Immature natural killer cell (primary cell): ENCODE results near the gene FAM131B. TPM values are rescaled to one million over a fixed set of nuclear protein-coding genes. Genes with fewer than 3 reads are reported as not detected.
A peak's percentile ranks its signal among the peaks of the same experiment; 100 is the strongest.
"Not testable (repeated sequence)": the region's sequence is repeated elsewhere in the genome, so short reads cannot be mapped to it uniquely, and the experiment has no call there.

Experiments used
- DNase-seq, 3 donors: peaks; one replicate each; pipeline ENCODE4 v3.0.0; 2022; ENCODE audit warnings: mixed read lengths in 1 of 3
- H3K27ac Mint-ChIP-seq, 6 donors: one replicate each; pipeline ENCODE4 v1.8.0; 2020; ENCODE audit warnings: mixed read lengths in 6 of 6, mild to moderate bottlenecking in 5 of 6, inconsistent platforms in 4 of 6, moderate library complexity in 3 of 6
- H3K27me3 Mint-ChIP-seq, 3 donors: one replicate each; pipeline ENCODE4 v1.8.0; 2020 to 2021; ENCODE audit warnings: low read depth in 3 of 3, mild to moderate bottlenecking in 3 of 3, mixed read lengths in 3 of 3, moderate library complexity in 3 of 3, inconsistent platforms in 1 of 3
- H3K36me3 Mint-ChIP-seq, 3 donors: one replicate each; pipeline ENCODE4 v1.8.0; 2020; ENCODE audit warnings: mixed read lengths in 3 of 3, inconsistent platforms in 2 of 3, mild to moderate bottlenecking in 2 of 3
- H3K4me1 Mint-ChIP-seq, 2 donors: one replicate each; pipeline ENCODE4 v1.8.0; 2020; ENCODE audit warnings: inconsistent platforms in 2 of 2, mild to moderate bottlenecking in 2 of 2, mixed read lengths in 2 of 2, moderate library complexity in 1 of 2
- H3K4me3 Mint-ChIP-seq, 5 donors: one replicate each; pipeline ENCODE4 v1.8.0; 2020; ENCODE audit warnings: mild to moderate bottlenecking in 5 of 5, mixed read lengths in 5 of 5, inconsistent platforms in 3 of 5, moderate library complexity in 3 of 5
- H3K9me3 Mint-ChIP-seq, 6 donors: one replicate each; pipeline ENCODE4 v1.8.0; 2020; ENCODE audit warnings: mild to moderate bottlenecking in 6 of 6, mixed read lengths in 6 of 6, inconsistent platforms in 4 of 6, moderate library complexity in 3 of 6
- polyA plus RNA-seq, 3 donors: library from polyadenylated mRNA; unstranded; fragments of 300-500 nt; fragmentation: Illumina TruSeq; gene quantifications; one replicate each; pipeline ENCODE4 v1.2.3, GENCODE V29; 2021

Gene FAM131B
- polyA plus RNA-seq: 1 to 10 TPM; 1.2 to 2.3 (median 1.9) TPM

GRCh38 chr7:143362131-143363015 is at the start of gene FAM131B:
TSS of gene FAM131B (minus strand) at chr7:143362713. CDS start at chr7:143362603, 110 bp downstream.
- peaks cover 0 to 7% (median 0%) of the 10 kb centered on the region in 3 donors for H3K36me3 Mint-ChIP-seq
- H3K4me1 Mint-ChIP-seq: peaks cover 13 to 17% of the 10 kb centered on the region in 2 donors
- no peaks in the 10 kb centered on the region for H3K9me3 Mint-ChIP-seq
- peak within 1 kb of the TSS in 2 of 6 donors; percentile 18 to 76 for H3K27ac Mint-ChIP-seq
- peak in 2 of 3 donors; percentile 38 to 45 for DNase-seq
- peak within 1 kb of the TSS; percentile 81 to 89 (median 83) for H3K4me3 Mint-ChIP-seq
- peaks cover 4 to 27% (median 16%) of the 10 kb centered on the region in 3 donors for H3K27me3 Mint-ChIP-seq

- no peak overlapping the region for H3K27ac Mint-ChIP-seq
- H3K4me1 Mint-ChIP-seq: peaks cover 29 to 30% of the 10 kb centered on the region in 2 donors
- H3K36me3 Mint-ChIP-seq: peaks cover 0 to 6% (median 0%) of the 10 kb centered on the region in 3 donors
- H3K4me3 Mint-ChIP-seq: no peak overlapping the region
- peaks cover 19 to 37% (median 24%) of the 10 kb centered on the region in 3 donors for H3K27me3 Mint-ChIP-seq
- no peaks in the 10 kb centered on the region for H3K9me3 Mint-ChIP-seq
- no peak for DNase-seq
Measured at GRCh38 chr7:143411976-143412708, 49.6 kb upstream of the FAM131B start.

GRCh38 chr7:143410521-143411004 is 48.0 kb upstream of the FAM131B start:
- DNase-seq: no peak
- H3K36me3 Mint-ChIP-seq: peaks cover 0 to 6% (median 0%) of the 10 kb centered on the region in 3 donors
- H3K4me1 Mint-ChIP-seq: peaks cover 33 to 38% of the 10 kb centered on the region in 2 donors
- peaks cover 24 to 35% (median 34%) of the 10 kb centered on the region in 3 donors for H3K27me3 Mint-ChIP-seq
- peak overlapping the region in 1 of 5 donors; percentile 8 for H3K4me3 Mint-ChIP-seq
- H3K9me3 Mint-ChIP-seq: no peaks in the 10 kb centered on the region
- no peak overlapping the region for H3K27ac Mint-ChIP-seq

GRCh38 chr7:143408686-143409561 is 46.4 kb upstream of the FAM131B start, which contains the start of gene EPHA1:
TSS of gene EPHA1 (minus strand) at chr7:143408856. CDS start at chr7:143408805, 51 bp downstream.
- DNase-seq: peak in 1 of 3 donors; percentile 12
- Mint-ChIP-seq H3K27ac (peak within 1 kb of the TSS in 5 of 6 donors; percentile 67 to 88 (median 75)), H3K4me3 (peak within 1 kb of the TSS; percentile 74 to 92 (median 77)), H3K9me3 (no peaks in the 10 kb centered on the region), H3K27me3 (peaks cover 20 to 33% (median 30%) of the 10 kb centered on the region in 3 donors), H3K4me1 (peaks cover 33 to 38% of the 10 kb centered on the region in 2 donors), H3K36me3 (no peaks in the 10 kb centered on the region)

- Mint-ChIP-seq H3K27ac (peak overlapping the region in 1 of 6 donors; percentile 12), H3K4me3 (peak overlapping the region; percentile 74 to 92 (median 77)), H3K27me3 (peaks cover 20 to 33% (median 29%) of the 10 kb centered on the region in 3 donors), H3K9me3 (no peaks in the 10 kb centered on the region), H3K4me1 (peaks cover 33 to 38% of the 10 kb centered on the region in 2 donors), H3K36me3 (no peaks in the 10 kb centered on the region)
- no peak for DNase-seq
Measured at GRCh38 chr7:143408252-143408685, 45.8 kb upstream of the FAM131B start.

- H3K9me3 Mint-ChIP-seq: no peaks in the 10 kb centered on the region
- peaks cover 20 to 33% (median 25%) of the 10 kb centered on the region in 3 donors for H3K27me3 Mint-ChIP-seq
- peak overlapping the region; percentile 74 to 92 (median 77) for H3K4me3 Mint-ChIP-seq
- no peaks in the 10 kb centered on the region for H3K36me3 Mint-ChIP-seq
- H3K4me1 Mint-ChIP-seq: peaks cover 33 to 38% of the 10 kb centered on the region in 2 donors
- DNase-seq: peak; percentile 64 to 72 (median 72)
- peak overlapping the region in 5 of 6 donors; percentile 67 to 88 (median 75) for H3K27ac Mint-ChIP-seq
Measured at GRCh38 chr7:143407287-143408251, 45.1 kb upstream of the FAM131B start.

- Mint-ChIP-seq H3K27me3 (peaks cover 20 to 33% (median 20%) of the 10 kb centered on the region in 3 donors), H3K9me3 (no peaks in the 10 kb centered on the region), H3K27ac (peak overlapping the region in 4 of 6 donors; percentile 38 to 85 (median 56)), H3K36me3 (no peaks in the 10 kb centered on the region), H3K4me3 (no peak overlapping the region), H3K4me1 (peaks cover 33 to 38% of the 10 kb centered on the region in 2 donors)
- no peak for DNase-seq
Measured at GRCh38 chr7:143406002-143406357, 43.5 kb upstream of the FAM131B start.

- peak overlapping the region in 2 of 6 donors; percentile 38 to 85 for H3K27ac Mint-ChIP-seq
- peaks cover 18 to 32% (median 20%) of the 10 kb centered on the region in 3 donors for H3K27me3 Mint-ChIP-seq
- H3K4me1 Mint-ChIP-seq: peaks cover 32 to 38% of the 10 kb centered on the region in 2 donors
Measured at GRCh38 chr7:143405173-143406001, 42.9 kb upstream of the FAM131B start.

GRCh38 chr7:143402233-143402632 is 39.7 kb upstream of the FAM131B start:
- H3K27me3 Mint-ChIP-seq: peaks cover 0 to 15% (median 7%) of the 10 kb centered on the region in 3 donors
- not testable (repeated sequence) for H3K4me3 Mint-ChIP-seq, H3K9me3 Mint-ChIP-seq, H3K27ac Mint-ChIP-seq, H3K36me3 Mint-ChIP-seq, DNase-seq
- H3K4me1 Mint-ChIP-seq: peaks cover 4 to 10% of the 10 kb centered on the region in 2 donors

More at GRCh38 chr7:143405173-143406001, 42.9 kb upstream of the FAM131B start:
- no peak overlapping the region for H3K4me3 Mint-ChIP-seq
- H3K36me3 Mint-ChIP-seq: no peaks in the 10 kb centered on the region
- no peaks in the 10 kb centered on the region for H3K9me3 Mint-ChIP-seq
- no peak for DNase-seq

- no peaks in the 10 kb centered on the region for H3K9me3 Mint-ChIP-seq
- peaks cover 0 to 9% (median 7%) of the 10 kb centered on the region in 3 donors for H3K27me3 Mint-ChIP-seq
- no peak overlapping the region for H3K27ac Mint-ChIP-seq
- H3K4me1 Mint-ChIP-seq: peaks cover 0 to under 1% of the 10 kb centered on the region in 2 donors
- no peak for DNase-seq
- H3K4me3 Mint-ChIP-seq: no peak overlapping the region
- no peaks in the 10 kb centered on the region for H3K36me3 Mint-ChIP-seq
Measured at GRCh38 chr7:143401265-143401664, 38.8 kb upstream of the FAM131B start.

GRCh38 chr7:143399642-143400041 is 37.1 kb upstream of the FAM131B start:
- Mint-ChIP-seq H3K36me3 (no peaks in the 10 kb centered on the region), H3K27me3 (peaks cover 0 to 4% (median 1%) of the 10 kb centered on the region in 3 donors), H3K4me1 (peaks cover 10 to 12% of the 10 kb centered on the region in 2 donors), H3K4me3 (no peak overlapping the region), H3K27ac (no peak overlapping the region), H3K9me3 (no peaks in the 10 kb centered on the region)
- no peak for DNase-seq
